ENCODE results near the gene AGXT2. TPM values are rescaled to one million over a fixed set of nuclear protein-coding genes. Genes with fewer than 3 reads are reported as not detected.
"Not testable (repeated sequence)": the region's sequence is repeated elsewhere in the genome, so short reads cannot be mapped to it uniquely, and the experiment has no call there.

Gene AGXT2
- total RNA-seq, 1 donor from 2014 or later = not detected

DNA sequence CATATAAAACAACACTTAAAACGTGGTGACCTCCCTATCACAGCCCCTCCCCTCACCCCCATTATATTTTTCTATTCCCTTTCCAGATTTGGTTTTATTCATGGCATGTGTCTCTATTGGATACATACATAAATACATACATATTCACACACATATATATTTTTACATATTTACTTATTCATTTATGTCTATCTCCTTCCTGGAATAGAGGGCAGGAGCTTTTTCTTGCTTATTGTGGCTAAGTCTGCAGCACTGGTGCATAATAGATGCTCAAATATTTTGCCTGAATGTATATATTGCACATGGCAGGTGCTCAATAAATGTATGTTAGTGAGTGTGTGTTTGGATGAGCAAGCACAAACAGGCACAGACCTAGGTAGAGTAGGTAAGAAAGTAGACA is 2.5 kb downstream of the AGXT2 start:
- H3K4me1 Mint-ChIP-seq (ENCODE audit: low read depth) = no peaks in the 10 kb centered on the region
- H3K9me3 Mint-ChIP-seq = no peaks in the 10 kb centered on the region
- H3K36me3 Mint-ChIP-seq (ENCODE audit: low read depth) = no peaks in the 10 kb centered on the region
- H3K4me3 Mint-ChIP-seq (ENCODE audit: low read depth) = no peak overlapping the region
- H3K27me3 Mint-ChIP-seq (ENCODE audit: low read depth) = peaks cover 10% of the 10 kb centered on the region
- H3K27ac Mint-ChIP-seq = no peak overlapping the region
- intact Hi-C loops (cut with micrococcal nuclease) = no loop called here
- no peak for DNase-seq (ENCODE audit: low spot score)

DNA sequence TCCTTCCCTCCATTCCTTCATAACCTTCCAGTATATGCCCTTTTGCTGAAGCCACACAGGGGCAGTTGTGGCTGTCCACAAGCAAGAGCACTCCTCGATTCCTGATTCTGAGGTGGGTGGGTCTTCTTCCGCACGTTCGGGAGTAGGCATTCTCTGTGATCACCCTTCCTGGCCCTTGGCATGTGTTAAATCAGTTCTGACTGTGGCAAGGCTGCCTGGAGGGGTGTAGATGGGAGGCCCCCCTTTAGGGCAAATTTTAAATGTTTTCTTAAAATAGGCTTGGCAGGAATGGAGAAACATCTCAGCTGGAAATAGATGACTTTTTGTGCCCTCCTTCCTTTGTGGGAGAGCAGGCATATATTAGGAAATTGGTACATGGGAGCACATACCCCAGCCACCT is 3.1 kb downstream of the AGXT2 start:
- DNase-seq (ENCODE audit: low spot score) = no peak
- H3K36me3 Mint-ChIP-seq (ENCODE audit: low read depth) = no peaks in the 10 kb centered on the region
- no peaks in the 10 kb centered on the region for H3K9me3 Mint-ChIP-seq
- peaks cover 10% of the 10 kb centered on the region for H3K27me3 Mint-ChIP-seq (ENCODE audit: low read depth)
- H3K4me3 Mint-ChIP-seq (ENCODE audit: low read depth) = no peak overlapping the region
- no peaks in the 10 kb centered on the region for H3K4me1 Mint-ChIP-seq (ENCODE audit: low read depth)
- intact Hi-C loops (cut with micrococcal nuclease) = no loop called here
- no peak overlapping the region for H3K27ac Mint-ChIP-seq

DNA sequence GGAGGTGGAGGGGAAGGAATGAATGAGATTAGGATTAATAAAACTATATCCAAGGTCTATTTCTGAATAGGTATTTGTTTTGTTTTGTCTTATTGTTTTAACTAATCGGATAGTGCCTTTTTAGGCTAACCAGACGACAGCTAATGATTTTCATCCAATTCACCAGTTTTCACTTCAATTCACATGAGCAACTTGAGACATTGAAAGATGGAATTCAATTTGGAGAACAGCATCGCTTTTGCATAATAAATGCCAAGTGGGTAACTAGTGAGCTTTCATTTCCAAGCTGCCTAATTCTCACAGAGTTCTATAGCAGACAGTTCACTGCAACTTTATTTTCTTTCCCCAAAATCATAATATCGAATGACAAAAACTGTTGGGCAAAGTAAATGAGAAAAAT is 5.0 kb downstream of the AGXT2 start:
- Mint-ChIP-seq H3K4me3 (ENCODE audit: low read depth) (no peak overlapping the region), H3K27me3 (ENCODE audit: low read depth) (peaks cover 8% of the 10 kb centered on the region), H3K36me3 (ENCODE audit: low read depth) (no peaks in the 10 kb centered on the region), H3K27ac (no peak overlapping the region), H3K4me1 (ENCODE audit: low read depth) (no peaks in the 10 kb centered on the region), H3K9me3 (no peaks in the 10 kb centered on the region)
- DNase-seq (ENCODE audit: low spot score) = no peak
- intact Hi-C loops (cut with micrococcal nuclease) = no loop called here

DNA sequence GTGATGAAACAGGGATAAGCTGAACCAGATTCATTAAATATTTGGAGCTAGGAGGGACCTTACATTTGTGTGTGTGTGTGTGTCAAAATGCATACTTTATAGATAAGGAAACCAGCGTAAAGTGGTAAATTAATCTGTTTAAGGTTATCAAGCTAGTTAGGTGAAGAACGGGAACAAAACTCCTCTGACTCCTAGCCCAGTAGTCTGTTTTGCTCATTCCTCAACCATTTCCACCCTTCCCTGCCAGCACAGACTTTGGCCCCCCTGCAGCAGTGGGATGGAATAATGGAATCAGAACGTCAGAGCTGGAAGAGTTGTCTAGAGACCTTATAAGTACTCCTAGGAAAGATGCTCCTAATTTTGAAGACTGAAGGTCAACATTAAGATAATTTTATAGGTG is 6.5 kb downstream of the AGXT2 start:
- intact Hi-C loops (cut with micrococcal nuclease) = no loop called here
- Mint-ChIP-seq H3K36me3 (ENCODE audit: low read depth) (no peaks in the 10 kb centered on the region), H3K4me3 (ENCODE audit: low read depth) (no peak overlapping the region), H3K27ac (no peak overlapping the region), H3K4me1 (ENCODE audit: low read depth) (no peaks in the 10 kb centered on the region), H3K9me3 (no peaks in the 10 kb centered on the region), H3K27me3 (ENCODE audit: low read depth) (peaks cover 11% of the 10 kb centered on the region)
- DNase-seq (ENCODE audit: low spot score) = no peak

DNA sequence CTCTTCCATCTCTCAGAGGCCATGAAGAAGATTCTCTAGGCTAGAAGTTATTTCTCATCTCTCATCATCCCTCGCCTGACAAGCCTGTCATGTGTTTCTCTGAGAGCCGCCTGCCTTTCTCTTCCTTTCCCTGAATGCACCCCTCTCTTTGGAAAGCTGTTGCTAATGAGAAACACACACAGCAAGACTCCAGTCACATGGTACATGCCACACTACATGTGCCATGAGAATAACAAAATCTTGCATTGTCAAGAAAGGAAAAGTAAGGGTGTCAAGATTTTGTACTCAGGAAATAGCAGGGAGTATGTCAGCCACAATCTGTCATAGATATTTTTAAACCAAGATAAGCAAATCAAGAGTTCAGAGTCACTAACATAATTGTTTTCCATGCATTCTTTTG is 8.9 kb downstream of the AGXT2 start:
- Mint-ChIP-seq H3K9me3 (no peaks in the 10 kb centered on the region), H3K4me3 (ENCODE audit: low read depth) (no peak overlapping the region), H3K27me3 (ENCODE audit: low read depth) (peaks cover 14% of the 10 kb centered on the region), H3K4me1 (ENCODE audit: low read depth) (no peaks in the 10 kb centered on the region), H3K27ac (no peak overlapping the region), H3K36me3 (ENCODE audit: low read depth) (no peaks in the 10 kb centered on the region)
- DNase-seq (ENCODE audit: low spot score) = no peak
- intact Hi-C loops (cut with micrococcal nuclease) = no loop called here

DNA sequence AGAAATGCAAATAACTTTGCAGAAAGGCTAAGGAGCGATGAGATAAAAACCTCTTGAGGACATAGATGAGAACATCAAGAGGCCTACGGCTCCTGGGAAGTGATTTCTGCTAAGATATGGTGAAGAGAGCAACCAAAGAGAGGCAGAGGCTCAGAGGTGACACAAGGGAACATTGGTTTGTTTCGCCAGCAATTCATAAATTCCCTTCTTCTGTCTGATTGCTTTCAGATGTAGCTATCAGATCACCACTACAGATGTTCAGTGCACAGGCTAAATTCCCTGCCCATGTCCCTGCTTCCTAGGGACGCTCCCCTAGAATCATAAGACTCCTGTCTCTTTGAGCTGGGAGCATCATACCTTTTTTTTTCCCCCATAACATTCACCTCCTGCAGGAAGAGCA is 11.2 kb downstream of the AGXT2 start:
- intact Hi-C loops (cut with micrococcal nuclease) = no loop called here
- Mint-ChIP-seq H3K36me3 (ENCODE audit: low read depth) (no peaks in the 10 kb centered on the region), H3K9me3 (no peaks in the 10 kb centered on the region), H3K27me3 (ENCODE audit: low read depth) (peaks cover 12% of the 10 kb centered on the region), H3K4me1 (ENCODE audit: low read depth) (no peaks in the 10 kb centered on the region), H3K4me3 (ENCODE audit: low read depth) (no peak overlapping the region), H3K27ac (no peak overlapping the region)
- no peak for DNase-seq (ENCODE audit: low spot score)

DNA sequence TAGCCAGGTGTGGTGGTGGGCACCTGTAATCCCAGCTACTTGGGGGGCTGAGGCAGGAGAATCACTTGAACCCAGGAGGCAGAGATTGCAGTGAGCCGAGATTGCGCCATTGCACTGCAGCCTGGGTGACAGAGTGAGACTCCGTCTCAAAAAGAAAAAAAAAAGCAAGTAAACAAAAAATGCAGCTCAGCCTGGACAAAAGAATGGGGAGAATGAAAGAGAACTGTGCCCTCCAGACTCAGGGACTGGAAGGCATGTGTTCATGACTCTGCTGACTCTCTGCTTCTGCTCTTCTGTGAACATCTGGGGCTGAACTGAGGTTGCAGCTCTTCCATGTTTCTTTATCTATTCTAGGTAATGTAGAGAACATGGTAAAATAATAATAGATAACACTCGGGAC is 11.8 kb downstream of the AGXT2 start:
- intact Hi-C loops (cut with micrococcal nuclease); H3K4me3 Mint-ChIP-seq (ENCODE audit: low read depth); H3K36me3 Mint-ChIP-seq (ENCODE audit: low read depth); H3K9me3 Mint-ChIP-seq; H3K4me1 Mint-ChIP-seq (ENCODE audit: low read depth); DNase-seq (ENCODE audit: low spot score); H3K27ac Mint-ChIP-seq: not testable (repeated sequence)
- H3K27me3 Mint-ChIP-seq (ENCODE audit: low read depth) = peaks cover 15% of the 10 kb centered on the region

DNA sequence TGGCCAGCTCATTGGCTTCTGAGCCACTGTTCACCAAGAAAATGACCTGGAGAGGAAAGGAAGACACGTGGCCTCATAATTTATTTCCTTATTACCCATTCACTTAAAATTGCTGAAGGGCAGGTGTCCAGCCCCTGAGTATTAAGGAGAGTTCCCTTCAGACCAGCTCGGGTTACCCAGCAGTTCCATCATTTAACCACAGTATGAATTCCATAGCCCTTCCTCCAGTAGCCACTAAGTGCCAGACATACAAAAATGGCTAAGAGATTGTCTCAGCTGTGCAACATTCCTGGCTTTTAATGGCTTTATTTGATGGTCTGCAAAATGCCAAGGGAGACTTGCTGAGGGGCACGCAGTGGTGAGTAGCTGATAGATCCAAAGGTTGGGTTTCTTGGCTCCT is 12.5 kb downstream of the AGXT2 start:
- H3K9me3 Mint-ChIP-seq = no peaks in the 10 kb centered on the region
- no peaks in the 10 kb centered on the region for H3K4me1 Mint-ChIP-seq (ENCODE audit: low read depth)
- peaks cover 11% of the 10 kb centered on the region for H3K27me3 Mint-ChIP-seq (ENCODE audit: low read depth)
- DNase-seq (ENCODE audit: low spot score) = no peak
- no peak overlapping the region for H3K4me3 Mint-ChIP-seq (ENCODE audit: low read depth)
- no peak overlapping the region for H3K27ac Mint-ChIP-seq
- intact Hi-C loops (cut with micrococcal nuclease) = no loop called here
- no peaks in the 10 kb centered on the region for H3K36me3 Mint-ChIP-seq (ENCODE audit: low read depth)

DNA sequence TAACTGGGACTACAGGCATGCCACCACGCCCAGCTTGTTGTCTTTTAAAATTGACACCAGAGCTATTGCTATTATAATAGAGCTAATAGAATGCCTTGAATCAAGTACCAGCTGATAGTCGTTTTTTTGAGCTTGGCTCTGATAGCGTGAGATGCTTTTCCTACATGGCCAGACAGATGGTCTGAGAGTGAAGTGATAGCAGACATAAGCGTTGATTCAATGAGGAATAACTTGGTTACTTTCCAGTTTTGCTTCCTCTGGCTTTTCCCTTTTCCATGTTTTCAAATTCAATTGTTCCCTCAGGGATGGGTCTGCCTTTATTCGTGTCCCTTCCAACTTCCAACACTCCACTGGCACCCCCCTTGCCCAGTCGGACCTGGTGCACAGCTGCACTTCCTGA is 15.4 kb downstream of the AGXT2 start:
- DNase-seq (ENCODE audit: low spot score) = no peak
- H3K4me1 Mint-ChIP-seq (ENCODE audit: low read depth) = no peaks in the 10 kb centered on the region
- H3K27me3 Mint-ChIP-seq (ENCODE audit: low read depth) = peaks cover 14% of the 10 kb centered on the region
- H3K9me3 Mint-ChIP-seq = no peaks in the 10 kb centered on the region
- no peak overlapping the region for H3K27ac Mint-ChIP-seq
- no peaks in the 10 kb centered on the region for H3K36me3 Mint-ChIP-seq (ENCODE audit: low read depth)
- intact Hi-C loops (cut with micrococcal nuclease) = no loop called here
- no peak overlapping the region for H3K4me3 Mint-ChIP-seq (ENCODE audit: low read depth)

DNA sequence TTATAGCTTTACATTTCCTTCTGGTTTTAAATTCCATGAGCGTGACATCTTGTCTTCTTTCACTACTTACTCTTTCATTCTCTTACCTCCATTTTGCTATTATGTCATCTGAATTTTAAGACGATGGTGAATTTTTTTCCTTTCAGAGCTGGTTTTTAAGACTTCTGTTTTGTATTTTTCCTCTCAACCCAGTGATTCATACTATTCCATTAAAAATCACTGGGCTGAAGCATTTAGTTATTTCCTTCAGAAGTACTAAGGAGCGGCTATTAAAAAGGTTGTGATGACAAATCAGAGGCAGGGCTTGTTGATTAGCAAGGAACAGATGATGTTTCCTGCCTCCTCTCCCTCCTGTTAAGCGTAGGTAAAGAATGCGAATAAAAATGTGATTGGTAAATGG is 16.5 kb downstream of the AGXT2 start:
- no peak for DNase-seq (ENCODE audit: low spot score)
- Mint-ChIP-seq H3K4me1 (ENCODE audit: low read depth) (no peaks in the 10 kb centered on the region), H3K4me3 (ENCODE audit: low read depth) (no peak overlapping the region), H3K27me3 (ENCODE audit: low read depth) (peaks cover 16% of the 10 kb centered on the region), H3K27ac (no peak overlapping the region), H3K36me3 (ENCODE audit: low read depth) (no peaks in the 10 kb centered on the region), H3K9me3 (no peaks in the 10 kb centered on the region)
- intact Hi-C loops (cut with micrococcal nuclease) = no loop called here

DNA sequence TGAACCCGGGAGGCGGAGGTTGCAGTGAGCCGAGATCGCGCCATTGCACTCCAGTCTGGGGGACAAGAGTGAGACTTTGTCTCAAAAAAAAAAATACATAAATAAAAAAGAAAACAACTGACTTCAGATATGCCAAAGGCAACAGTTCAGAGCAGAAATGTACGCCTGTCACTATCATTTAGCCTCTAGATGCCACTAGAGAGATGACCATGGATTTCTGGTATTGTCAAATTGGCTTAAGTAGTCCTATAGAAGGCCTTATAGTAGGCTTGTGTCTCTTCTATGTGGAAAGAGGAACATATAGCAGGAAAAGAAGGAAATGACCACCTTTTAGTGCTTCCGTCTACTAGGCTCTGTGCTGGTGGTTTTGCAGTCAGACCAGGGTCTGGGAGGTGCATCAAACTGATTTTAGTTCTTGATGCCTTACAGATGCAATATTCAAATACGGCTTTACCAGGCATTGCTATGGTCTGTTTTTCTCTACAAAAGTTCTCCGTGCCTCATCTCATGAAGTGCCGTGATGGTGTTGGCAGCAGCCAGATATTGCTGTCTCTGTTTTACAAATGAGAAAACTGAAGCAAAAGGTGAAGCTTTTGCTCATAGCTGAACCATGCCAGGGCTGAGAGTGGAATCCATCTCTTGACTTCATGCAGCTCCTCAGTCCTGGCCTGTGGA is 17.2 kb downstream of the AGXT2 start:
- Mint-ChIP-seq H3K4me3 (ENCODE audit: low read depth) (no peak overlapping the region), H3K27ac (no peak overlapping the region), H3K27me3 (ENCODE audit: low read depth) (peaks cover 16% of the 10 kb centered on the region), H3K36me3 (ENCODE audit: low read depth) (no peaks in the 10 kb centered on the region), H3K4me1 (ENCODE audit: low read depth) (no peaks in the 10 kb centered on the region), H3K9me3 (no peaks in the 10 kb centered on the region)
- DNase-seq (ENCODE audit: low spot score) = no peak
- intact Hi-C loops (cut with micrococcal nuclease) = no loop called here

DNA sequence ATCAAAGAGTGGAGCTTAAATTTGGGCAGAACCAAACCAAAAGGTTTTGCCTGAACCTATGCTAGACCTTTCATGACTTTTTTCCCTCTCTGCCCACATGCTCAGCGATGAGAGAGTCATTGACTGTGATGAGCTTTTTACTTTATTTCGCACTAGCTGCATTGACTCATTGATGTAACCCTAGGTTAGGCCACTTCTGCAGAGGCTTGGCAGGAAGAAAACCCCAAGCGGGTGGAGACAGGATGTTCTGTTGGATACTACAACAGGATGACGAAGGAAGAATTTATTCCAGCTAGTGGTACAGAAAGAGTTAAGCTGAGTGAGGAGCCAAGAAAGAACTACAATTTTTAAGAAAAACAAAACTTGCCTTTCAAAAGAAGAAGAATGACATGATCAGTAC is 18.4 kb downstream of the AGXT2 start:
- intact Hi-C loops (cut with micrococcal nuclease) = no loop called here
- Mint-ChIP-seq H3K27me3 (ENCODE audit: low read depth) (peaks cover 14% of the 10 kb centered on the region), H3K36me3 (ENCODE audit: low read depth) (no peaks in the 10 kb centered on the region), H3K27ac (no peak overlapping the region), H3K4me3 (ENCODE audit: low read depth) (no peak overlapping the region), H3K9me3 (no peaks in the 10 kb centered on the region), H3K4me1 (ENCODE audit: low read depth) (no peaks in the 10 kb centered on the region)
- no peak for DNase-seq (ENCODE audit: low spot score)

DNA sequence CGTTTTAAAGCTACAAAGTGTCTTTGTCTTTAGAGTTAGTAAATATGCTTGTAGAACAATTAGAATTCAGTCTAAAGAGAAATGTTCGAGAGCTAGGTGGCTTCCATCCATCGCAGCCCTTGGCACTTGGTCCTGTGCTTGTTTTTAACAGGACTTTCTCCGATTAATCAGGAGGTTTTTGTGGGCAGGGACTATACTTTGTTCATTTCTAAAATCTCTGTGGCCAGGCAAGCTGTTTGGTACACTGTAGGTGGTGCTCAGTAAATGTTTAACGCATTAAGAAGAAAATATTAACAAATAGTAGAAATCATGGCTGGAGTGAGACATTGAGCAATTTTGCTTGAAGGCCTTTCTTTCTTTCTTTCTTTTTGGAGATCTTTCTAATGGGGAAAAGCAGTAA is 20.8 kb downstream of the AGXT2 start:
- no peaks in the 10 kb centered on the region for H3K9me3 Mint-ChIP-seq
- H3K36me3 Mint-ChIP-seq (ENCODE audit: low read depth) = no peaks in the 10 kb centered on the region
- no peak for DNase-seq (ENCODE audit: low spot score)
- H3K4me1 Mint-ChIP-seq (ENCODE audit: low read depth) = no peaks in the 10 kb centered on the region
- intact Hi-C loops (cut with micrococcal nuclease) = no loop called here
- no peak overlapping the region for H3K27ac Mint-ChIP-seq
- H3K27me3 Mint-ChIP-seq (ENCODE audit: low read depth) = peaks cover 12% of the 10 kb centered on the region
- H3K4me3 Mint-ChIP-seq (ENCODE audit: low read depth) = no peak overlapping the region

DNA sequence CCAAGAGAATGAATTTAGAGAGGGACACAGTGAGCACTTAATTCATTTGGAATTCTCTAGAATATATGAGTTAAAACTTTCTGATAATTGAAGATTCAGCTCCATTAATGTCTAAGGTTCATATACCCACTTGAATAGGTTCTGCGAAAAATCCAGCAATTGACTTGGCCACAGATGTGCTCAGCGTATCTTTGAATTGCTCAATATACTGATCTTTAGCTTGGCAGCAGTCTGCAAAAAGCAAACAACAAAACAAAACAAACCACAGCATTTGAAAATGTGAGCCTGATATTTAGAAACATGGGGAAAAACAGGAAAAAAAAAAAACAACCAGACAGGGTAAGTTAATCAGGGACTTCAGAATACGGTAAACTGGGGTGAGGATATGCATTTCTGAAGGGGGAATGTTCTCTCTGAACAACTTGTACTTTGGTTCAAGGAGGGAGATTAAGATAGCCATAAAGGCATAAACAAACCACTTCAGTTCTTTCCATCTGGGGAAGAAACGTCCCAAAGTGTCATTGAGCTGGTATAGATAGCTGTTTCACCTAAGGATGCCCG is 21.4 kb downstream of the AGXT2 start:
- Mint-ChIP-seq H3K9me3 (no peaks in the 10 kb centered on the region), H3K4me3 (ENCODE audit: low read depth) (no peak overlapping the region), H3K4me1 (ENCODE audit: low read depth) (no peaks in the 10 kb centered on the region), H3K36me3 (ENCODE audit: low read depth) (no peaks in the 10 kb centered on the region), H3K27ac (no peak overlapping the region), H3K27me3 (ENCODE audit: low read depth) (peaks cover 12% of the 10 kb centered on the region)
- intact Hi-C loops (cut with micrococcal nuclease) = no loop called here
- DNase-seq (ENCODE audit: low spot score) = no peak
